GM04504 (cell line): ENCODE measurements around the gene CCDC141.
"Not testable (repeated sequence)": the region's sequence is repeated elsewhere in the genome, so short reads cannot be mapped to it uniquely, and the experiment has no call there.

Source experiments
- DNase-seq: peaks from one replicate; pipeline ENCODE4 v3.0.0-alpha.2; 2012; ENCODE audit warnings: low read depth

Gene CCDC141

GRCh38 chr2:179044500-179044899, 5.4 kb downstream of the CCDC141 start:
- no peak for DNase-seq

DNA sequence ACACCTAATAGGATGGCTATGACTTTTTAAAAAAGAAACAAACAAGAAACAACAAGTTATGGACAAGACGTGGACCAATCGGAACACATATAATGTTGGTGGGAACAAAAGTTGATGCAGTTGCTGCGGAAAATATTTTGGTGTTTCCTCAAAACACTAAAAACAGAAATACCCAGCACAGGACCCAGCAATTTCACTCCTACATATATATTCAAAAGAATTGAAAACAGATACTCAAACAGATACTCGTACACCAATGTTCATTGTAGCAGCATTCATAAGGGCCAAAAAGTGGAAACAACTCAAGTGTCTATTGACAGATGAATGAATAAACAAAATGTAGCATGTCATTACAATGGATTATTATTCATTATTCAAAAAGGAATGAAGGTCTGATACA, 12.1 kb downstream of the CCDC141 start:
- DNase-seq = no peak

DNA sequence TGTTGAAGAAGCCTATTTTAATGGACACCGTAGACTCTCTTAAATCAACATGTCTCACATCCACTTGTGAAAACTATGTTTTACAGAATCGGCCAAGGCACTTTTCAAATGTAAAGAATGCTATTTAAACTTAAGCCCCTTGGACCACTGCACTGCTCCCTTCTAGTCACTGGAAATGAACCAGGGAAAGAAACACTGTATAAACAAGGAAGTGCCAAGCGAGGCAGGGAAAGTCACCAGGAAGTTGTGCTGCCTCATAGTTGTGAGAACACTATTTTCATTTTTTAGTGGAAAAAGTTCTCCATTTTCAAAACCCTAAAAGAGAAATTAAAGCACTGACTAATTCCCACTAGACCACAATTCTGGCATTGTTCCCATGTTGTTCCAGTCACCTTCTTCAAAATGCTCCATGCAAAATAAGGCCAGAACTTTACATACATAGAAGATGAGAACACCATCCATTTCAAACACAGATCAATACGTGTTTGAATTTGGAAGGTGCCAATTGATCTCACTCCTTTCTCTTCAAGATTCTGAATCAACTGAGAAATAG, 13.5 kb downstream of the CCDC141 start:
- no peak for DNase-seq

DNA sequence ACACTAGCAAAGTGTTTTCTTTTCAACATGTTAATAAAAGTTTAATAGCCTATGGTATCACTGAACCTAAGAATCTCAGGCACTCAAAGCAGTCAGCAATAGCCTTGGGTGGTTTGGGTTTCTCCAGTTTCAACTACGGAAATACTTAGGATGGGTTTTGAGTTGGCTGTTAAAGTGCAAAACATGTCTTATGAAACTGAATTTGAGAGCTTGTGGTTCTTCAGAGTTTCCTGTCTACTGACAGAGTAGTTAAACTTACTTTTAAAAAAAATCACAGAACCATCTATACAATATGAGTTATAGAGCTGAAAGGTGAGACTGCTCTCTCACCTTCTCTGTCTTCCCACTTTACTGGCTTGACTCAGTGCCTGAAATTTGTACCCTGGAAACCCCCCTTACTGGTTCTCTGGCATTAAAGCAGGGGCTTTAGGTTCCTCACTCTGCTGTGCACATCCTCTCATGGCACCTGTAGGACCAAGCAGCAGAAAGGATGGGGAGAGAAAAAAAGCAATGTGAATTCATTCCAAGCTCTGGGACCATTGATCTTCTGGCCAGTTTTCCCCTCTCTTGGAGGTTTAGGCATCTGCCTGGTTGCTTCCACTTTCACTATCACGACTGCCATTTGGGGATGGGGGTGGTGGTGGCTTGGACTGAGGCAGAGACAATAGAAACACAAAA, 18.1 kb downstream of the CCDC141 start:
- DNase-seq = peak; percentile 35

DNA sequence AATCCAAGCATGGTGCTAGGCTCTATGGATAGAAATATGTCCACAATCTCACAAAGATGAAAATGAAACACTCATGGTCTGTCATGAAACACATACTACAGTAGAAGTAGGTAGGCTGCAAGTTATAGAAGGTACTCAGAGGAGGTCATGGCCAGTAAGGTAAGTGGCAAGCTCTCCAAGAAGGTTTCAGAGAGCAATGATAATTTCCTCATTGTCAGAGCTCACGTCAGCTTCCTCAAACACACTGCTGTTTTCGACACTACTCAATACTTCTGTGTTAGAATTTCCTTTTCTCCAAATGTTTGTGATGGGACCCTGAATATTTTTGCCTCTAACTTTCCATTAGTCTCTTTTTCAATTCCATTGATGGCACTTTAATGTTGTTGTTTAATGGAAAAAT, 25.5 kb downstream of the CCDC141 start:
- no peak for DNase-seq

- no peak for DNase-seq
Measured at GRCh38 chr2:179022685-179023084, 27.3 kb downstream of the CCDC141 start.

GRCh38 chr2:179021258-179021657, 28.7 kb downstream of the CCDC141 start:
- DNase-seq = no peak

GRCh38 chr2:179020156-179020750, 29.7 kb downstream of the CCDC141 start:
- no peak for DNase-seq

DNA sequence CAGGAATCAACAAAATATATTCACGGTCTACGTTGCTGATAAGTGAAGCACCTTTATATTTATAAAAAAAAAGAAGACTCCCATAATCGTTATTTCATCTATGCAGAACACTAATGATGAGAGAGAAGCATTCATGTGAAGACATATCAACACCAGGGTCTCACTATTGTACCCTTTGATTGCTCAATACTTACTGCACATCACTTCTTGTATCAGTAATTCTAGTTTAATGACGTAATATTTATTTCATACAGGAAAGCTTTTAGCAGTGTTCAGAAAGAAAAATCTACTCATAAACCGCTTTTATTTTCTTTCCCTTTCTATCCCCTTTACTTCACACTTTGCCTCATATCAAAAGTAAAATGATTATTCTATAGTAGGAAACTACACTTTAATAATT, 30.7 kb downstream of the CCDC141 start:
- DNase-seq = no peak

GRCh38 chr2:179017773-179018357, 32.1 kb downstream of the CCDC141 start:
- DNase-seq = no peak

DNA sequence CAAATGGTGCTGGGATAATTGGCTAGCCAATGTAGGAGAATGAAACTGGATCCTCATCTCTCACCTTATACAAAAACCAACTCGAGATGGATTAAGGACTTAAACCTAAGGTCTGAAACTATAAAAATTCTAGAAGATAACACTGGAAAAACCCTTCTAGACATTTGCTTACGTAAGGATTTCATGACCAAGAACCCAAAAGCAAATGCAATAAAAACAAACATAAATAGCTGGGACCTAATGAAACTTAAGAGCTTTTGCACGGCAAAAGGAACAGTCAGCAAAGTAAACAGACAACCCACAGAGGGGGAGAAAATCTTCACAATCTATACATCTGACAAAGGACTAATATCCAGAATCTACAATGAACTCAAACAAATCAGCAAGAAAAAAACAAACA, 35.7 kb downstream of the CCDC141 start:
- not testable (repeated sequence) for DNase-seq

DNA sequence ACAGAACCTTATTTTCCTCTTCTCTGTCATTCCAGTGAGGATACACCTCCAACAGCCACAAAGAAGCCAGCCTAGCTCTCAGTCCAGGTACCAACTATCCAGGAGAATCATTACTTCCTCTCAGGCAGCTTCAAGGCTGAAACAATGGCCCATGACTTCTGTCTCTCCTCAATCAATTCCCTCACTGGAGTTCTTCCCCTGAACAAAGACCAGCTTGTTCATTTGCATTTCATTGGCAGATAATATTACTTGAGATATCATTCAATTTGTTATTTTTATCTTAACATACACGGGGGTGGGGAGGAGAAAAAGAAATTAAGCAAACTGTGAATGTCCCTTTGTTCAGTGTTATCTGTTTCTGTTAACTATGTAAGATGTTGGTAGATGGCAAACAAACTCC, 44.0 kb downstream of the CCDC141 start:
- DNase-seq = no peak

DNA sequence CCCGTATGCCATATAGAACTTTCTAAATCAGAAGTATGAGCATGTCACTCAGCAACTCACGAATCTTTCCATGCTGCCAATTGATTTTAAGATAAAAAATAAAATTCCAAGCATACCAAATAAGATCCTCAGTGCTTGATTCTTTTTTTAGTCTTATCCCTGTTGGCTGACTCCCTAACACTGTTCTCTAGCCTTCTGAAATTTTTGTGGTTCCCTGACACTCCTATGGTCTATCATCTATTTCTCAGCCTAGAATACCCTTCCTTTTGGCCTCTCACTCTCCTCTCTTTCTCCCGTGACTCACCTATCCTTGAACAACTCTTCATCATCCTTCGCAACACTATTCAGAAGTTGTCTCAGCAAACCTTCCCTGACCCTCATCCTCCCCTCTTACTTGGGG, 50.5 kb downstream of the CCDC141 start:
- DNase-seq = no peak

DNA sequence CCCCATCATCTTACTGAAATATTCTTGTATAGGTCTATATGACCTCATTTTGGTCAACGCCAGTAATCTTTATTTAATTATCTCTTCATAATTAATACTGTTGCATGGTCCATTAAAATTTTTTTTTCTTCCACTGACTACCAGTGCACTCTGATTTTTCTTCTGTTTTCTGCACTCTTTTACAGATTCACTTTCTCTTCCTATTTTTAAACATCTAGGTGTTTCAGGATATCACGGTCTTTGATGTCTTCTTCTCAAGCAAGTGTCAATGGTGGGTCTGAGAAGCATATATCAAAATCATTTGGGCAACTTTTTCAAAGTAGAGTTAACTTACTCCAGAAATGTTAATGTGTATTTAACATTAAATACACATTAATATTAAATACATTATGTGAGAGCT, 51.4 kb downstream of the CCDC141 start:
- DNase-seq = no peak

GRCh38 chr2:178997477-178997876, 52.5 kb downstream of the CCDC141 start:
- DNase-seq = no peak

DNA sequence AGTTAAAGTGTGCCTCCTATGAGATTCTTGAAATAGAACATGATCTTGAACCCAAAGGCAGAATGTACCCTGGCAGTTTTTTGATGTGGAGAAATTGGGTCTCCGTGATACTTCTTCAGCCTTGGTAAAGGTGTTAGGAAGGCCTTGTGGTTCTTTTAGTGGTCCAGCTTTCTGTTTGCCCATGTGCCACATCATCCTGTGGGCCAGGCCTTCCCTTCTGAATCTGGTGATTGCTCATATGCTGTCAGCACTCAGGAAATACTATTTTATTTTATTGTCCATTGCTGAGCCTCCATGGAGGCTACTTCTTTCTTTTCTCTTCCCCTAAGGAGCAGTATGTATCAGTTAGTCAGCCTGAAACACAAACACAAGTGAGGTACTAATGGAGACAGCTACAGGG, 52.9 kb downstream of the CCDC141 start:
- no peak for DNase-seq

DNA sequence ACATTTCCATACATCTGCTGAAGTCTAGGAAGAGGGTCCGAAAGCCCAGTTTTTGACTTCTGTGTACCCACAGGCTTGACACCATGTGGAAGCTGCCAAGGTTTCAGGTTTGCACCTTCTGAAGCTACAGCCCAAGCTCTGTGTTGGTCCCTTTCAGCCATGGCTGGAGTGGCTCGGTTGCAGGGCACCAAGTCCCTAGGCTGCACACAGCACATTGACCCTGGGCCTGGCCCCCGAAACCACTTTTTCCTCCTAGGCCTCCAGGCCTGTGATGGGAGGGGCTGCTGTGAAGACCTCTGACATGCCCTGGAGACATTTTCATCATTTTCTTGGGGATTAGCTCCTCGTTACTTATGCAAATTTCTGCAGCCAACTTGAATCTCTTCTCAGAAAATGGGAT, 55.7 kb downstream of the CCDC141 start:
- no peak for DNase-seq

DNA sequence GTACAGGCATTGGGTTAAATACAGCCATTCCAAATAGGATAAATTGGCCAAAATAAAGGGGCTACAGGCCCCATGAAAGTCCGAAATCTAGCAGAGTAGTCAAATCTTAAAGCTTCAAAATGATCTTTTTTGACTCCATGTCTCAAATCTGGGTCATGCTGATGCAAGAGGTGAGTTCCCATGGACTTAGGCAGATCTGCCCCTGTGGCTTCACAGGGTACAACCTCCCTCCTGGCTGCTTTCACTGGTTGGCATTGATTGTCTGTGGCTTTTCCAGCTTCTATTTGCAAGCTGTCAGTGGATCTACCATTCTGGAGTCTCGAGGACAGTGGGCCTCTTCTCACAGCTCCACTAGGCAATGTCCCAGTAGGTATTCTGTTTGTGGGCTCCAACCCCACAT, 56.1 kb downstream of the CCDC141 start:
- no peak for DNase-seq

- DNase-seq = not testable (repeated sequence)
Measured at GRCh38 chr2:178992719-178993118, 57.2 kb downstream of the CCDC141 start.

GRCh38 chr2:178990533-178991241, 59.2 kb downstream of the CCDC141 start:
- DNase-seq = no peak

- DNase-seq = not testable (repeated sequence)
Measured at GRCh38 chr2:178989424-178989823, 60.5 kb downstream of the CCDC141 start.

GRCh38 chr2:178982652-178983051, 67.3 kb downstream of the CCDC141 start:
- DNase-seq = not testable (repeated sequence)

DNA sequence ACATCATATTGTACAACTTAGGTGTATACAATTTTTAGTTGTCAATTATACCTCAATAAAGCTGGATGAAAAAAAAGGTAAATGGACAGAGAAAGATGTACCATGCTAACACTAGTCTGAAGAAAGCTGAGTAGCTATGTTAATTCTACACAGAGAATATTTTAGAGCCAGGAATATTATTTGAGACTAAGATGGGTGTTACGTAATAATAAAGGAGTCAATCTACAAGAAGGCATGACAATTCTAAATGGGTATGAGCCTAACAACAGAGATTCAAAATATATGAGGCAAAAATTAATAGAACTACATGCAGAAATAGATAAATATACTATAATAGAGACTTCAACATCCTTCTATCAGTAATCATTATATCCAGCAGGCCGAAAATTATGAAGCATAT, 69.1 kb downstream of the CCDC141 start:
- DNase-seq = no peak
